K562 (cell line): ENCODE measurements around the gene VEZF1. TPM values are rescaled to one million over a fixed set of nuclear protein-coding genes. Genes with fewer than 3 reads are reported as not detected.

Experiments
- EGR1 ChIP-seq: fragments of 450-650 bp; conservative IDR thresholded peaks from 2 replicates; pipeline ENCODE4 v1.6.1; 2017; ENCODE audit warnings: mild to moderate bottlenecking
- MYBL2 ChIP-seq, 2 experiments: fragments of 450-650 bp in 1 of 2; sonication (generic) in 1 of 2; formaldehyde crosslinking in 1 of 2; IDR thresholded peaks; 2 replicates each; pipeline versions ENCODE4 v1.6.1 to v1.8.1; 2017 to 2022; ENCODE audit warnings: borderline replicate concordance in 1 of 2, inconsistent platforms in 1 of 2, low read depth in 1 of 2, mild to moderate bottlenecking in 1 of 2, missing genetic modification reagents in 1 of 2, moderate library complexity in 1 of 2
- TFAP4 ChIP-seq: sonication (generic); formaldehyde crosslinking; IDR thresholded peaks from 2 replicates; pipeline ENCODE4 v1.8.0; 2022; ENCODE audit warnings: missing genetic modification reagents, mild to moderate bottlenecking, moderate library complexity, borderline replicate concordance
- ZMIZ1 ChIP-seq, 2 experiments: fragments of 150-350 bp in 1 of 2; IDR thresholded peaks; 2 replicates each; pipeline ENCODE4 v1.6.1; 2012 to 2016; ENCODE audit warnings: low read depth in 2 of 2, low read length in 2 of 2, mild to moderate bottlenecking in 1 of 2, moderate library complexity in 1 of 2
- ZNF212 ChIP-seq: fragments of 450-650 bp; formaldehyde crosslinking; IDR thresholded peaks from 2 replicates; pipeline ENCODE4 v1.4.0; 2020; ENCODE audit warnings: mild to moderate bottlenecking
- ZNF253 ChIP-seq: fragments of 250-450 bp; sonication (Bioruptor Pico); conservative IDR thresholded peaks from 2 replicates; pipeline ENCODE4 v1.6.1; 2021; ENCODE audit warnings: mild to moderate bottlenecking
- ZNF695 ChIP-seq: fragments of 450-650 bp; formaldehyde crosslinking; IDR thresholded peaks from 2 replicates; pipeline ENCODE4 v1.4.0; 2020; ENCODE audit warnings: mild to moderate bottlenecking, moderate library complexity
- ZNF75A ChIP-seq: fragments of 450-650 bp; formaldehyde crosslinking; IDR thresholded peaks from 2 replicates; pipeline ENCODE4 v1.4.0; 2020; ENCODE audit warnings: mild to moderate bottlenecking
- polyA plus RNA-seq, 8 experiments: library from polyadenylated mRNA; depleted of rRNA in 4 of 8; stranded (reverse) in 5 of 8; unstranded in 3 of 8; fragments of >200 nt; fragmentation: Nextera tagmentation in 2 of 8; fragmentation: Illumina TruSeq in 1 of 8; extraction: Ambion mirVana in 2 of 8; extraction: Trizol in 1 of 8; gene quantifications; 2 replicates each; pipeline versions ENCODE4 v1.2.1 to v1.2.3, GENCODE V29; 2011 to 2014; ENCODE audit warnings: inconsistent platforms in 1 of 8, missing spikeins in 1 of 8
- total RNA-seq, 7 experiments: library from RNA; depleted of rRNA in 6 of 7; stranded (reverse); fragments of >200 nt in 6 of 7; fragmentation: Illumina TruSeq in 2 of 7; extraction: Trizol in 2 of 7; gene quantifications; 2 replicates each; pipeline versions ENCODE4 v1.2.1 to v1.2.3, GENCODE V29; 2011 to 2021; ENCODE audit warnings: low replicate concordance in 1 of 7
- TF ChIP-seq, protein P1 (sequence below): sonication (generic); formaldehyde crosslinking; IDR thresholded peaks from 2 replicates; pipeline ENCODE4 v1.8.1; 2023; ENCODE audit warnings: mild to moderate bottlenecking, missing genetic modification reagents
- TF ChIP-seq, protein P2 (sequence below): sonication (generic); formaldehyde crosslinking; IDR thresholded peaks from 2 replicates; pipeline ENCODE4 v1.8.0; 2023; ENCODE audit warnings: mild to moderate bottlenecking, missing genetic modification reagents
- TF ChIP-seq, protein P3 (sequence below), 2 experiments: fragments of 250-450 bp in 1 of 2; fragments of 450-650 bp in 1 of 2; sonication (Bioruptor Pico) in 1 of 2; IDR thresholded peaks; 2 replicates each; pipeline versions ENCODE4 v1.6.1 to v1.8.0; 2016 to 2021; ENCODE audit warnings: mild to moderate bottlenecking in 2 of 2, moderate library complexity in 2 of 2, missing compliant biosample characterization in 1 of 2, missing genetic modification characterization in 1 of 2
- TF ChIP-seq, protein P4 (sequence below): fragments of 250-450 bp; sonication (Bioruptor Pico); IDR thresholded peaks from 2 replicates; pipeline ENCODE4 v1.4.0; 2020

Gene VEZF1
- total and polyA plus RNA-seq, 9 of the 15 experiments (the other 6 are each of a cell fraction or from before 2014, with no cell fraction given) = 9.5 to 33.4 (median 22.1) TPM

GRCh38 chr17:57987581-57988300, at the start of gene VEZF1 (continued):
- TF ChIP-seq, protein P1, sequence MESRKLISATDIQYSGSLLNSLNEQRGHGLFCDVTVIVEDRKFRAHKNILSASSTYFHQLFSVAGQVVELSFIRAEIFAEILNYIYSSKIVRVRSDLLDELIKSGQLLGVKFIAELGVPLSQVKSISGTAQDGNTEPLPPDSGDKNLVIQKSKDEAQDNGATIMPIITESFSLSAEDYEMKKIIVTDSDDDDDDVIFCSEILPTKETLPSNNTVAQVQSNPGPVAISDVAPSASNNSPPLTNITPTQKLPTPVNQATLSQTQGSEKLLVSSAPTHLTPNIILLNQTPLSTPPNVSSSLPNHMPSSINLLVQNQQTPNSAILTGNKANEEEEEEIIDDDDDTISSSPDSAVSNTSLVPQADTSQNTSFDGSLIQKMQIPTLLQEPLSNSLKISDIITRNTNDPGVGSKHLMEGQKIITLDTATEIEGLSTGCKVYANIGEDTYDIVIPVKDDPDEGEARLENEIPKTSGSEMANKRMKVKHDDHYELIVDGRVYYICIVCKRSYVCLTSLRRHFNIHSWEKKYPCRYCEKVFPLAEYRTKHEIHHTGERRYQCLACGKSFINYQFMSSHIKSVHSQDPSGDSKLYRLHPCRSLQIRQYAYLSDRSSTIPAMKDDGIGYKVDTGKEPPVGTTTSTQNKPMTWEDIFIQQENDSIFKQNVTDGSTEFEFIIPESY (CRISPR knock-in tag) = no peak
- TF ChIP-seq ZNF75A (CRISPR knock-in tag) (no peak), TFAP4 (CRISPR knock-in tag) (peak; percentile 55; the same call in 1 of the 2 replicates), MYBL2 (IDR thresholded peaks at IDR 0.05; ENCODE audit: low read depth) (no peak), MYBL2 (CRISPR knock-in tag; IDR thresholded peaks at IDR 0.05; ENCODE audit: borderline replicate concordance) (no peak), ZNF253 (CRISPR knock-in tag) (no peak), EGR1 (peak; percentile 55), ZNF212 (CRISPR knock-in tag) (no peak), ZMIZ1 (IDR thresholded peaks at IDR 0.05; ENCODE audit: low read depth in 2 of 2, low read length in 2 of 2) (no peak), ZNF695 (no peak)
- TF ChIP-seq, protein P2, sequence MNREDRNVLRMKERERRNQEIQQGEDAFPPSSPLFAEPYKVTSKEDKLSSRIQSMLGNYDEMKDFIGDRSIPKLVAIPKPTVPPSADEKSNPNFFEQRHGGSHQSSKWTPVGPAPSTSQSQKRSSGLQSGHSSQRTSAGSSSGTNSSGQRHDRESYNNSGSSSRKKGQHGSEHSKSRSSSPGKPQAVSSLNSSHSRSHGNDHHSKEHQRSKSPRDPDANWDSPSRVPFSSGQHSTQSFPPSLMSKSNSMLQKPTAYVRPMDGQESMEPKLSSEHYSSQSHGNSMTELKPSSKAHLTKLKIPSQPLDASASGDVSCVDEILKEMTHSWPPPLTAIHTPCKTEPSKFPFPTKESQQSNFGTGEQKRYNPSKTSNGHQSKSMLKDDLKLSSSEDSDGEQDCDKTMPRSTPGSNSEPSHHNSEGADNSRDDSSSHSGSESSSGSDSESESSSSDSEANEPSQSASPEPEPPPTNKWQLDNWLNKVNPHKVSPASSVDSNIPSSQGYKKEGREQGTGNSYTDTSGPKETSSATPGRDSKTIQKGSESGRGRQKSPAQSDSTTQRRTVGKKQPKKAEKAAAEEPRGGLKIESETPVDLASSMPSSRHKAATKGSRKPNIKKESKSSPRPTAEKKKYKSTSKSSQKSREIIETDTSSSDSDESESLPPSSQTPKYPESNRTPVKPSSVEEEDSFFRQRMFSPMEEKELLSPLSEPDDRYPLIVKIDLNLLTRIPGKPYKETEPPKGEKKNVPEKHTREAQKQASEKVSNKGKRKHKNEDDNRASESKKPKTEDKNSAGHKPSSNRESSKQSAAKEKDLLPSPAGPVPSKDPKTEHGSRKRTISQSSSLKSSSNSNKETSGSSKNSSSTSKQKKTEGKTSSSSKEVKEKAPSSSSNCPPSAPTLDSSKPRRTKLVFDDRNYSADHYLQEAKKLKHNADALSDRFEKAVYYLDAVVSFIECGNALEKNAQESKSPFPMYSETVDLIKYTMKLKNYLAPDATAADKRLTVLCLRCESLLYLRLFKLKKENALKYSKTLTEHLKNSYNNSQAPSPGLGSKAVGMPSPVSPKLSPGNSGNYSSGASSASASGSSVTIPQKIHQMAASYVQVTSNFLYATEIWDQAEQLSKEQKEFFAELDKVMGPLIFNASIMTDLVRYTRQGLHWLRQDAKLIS (CRISPR knock-in tag) = peak; percentile 56
- TF ChIP-seq, protein P3, sequence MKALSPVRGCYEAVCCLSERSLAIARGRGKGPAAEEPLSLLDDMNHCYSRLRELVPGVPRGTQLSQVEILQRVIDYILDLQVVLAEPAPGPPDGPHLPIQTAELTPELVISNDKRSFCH (CRISPR knock-in tag; IDR thresholded peaks at IDR 0.05) = no peak
- TF ChIP-seq, protein P3 (tag; IDR thresholded peaks at IDR 0.05) = no peak
- TF ChIP-seq, protein P4, sequence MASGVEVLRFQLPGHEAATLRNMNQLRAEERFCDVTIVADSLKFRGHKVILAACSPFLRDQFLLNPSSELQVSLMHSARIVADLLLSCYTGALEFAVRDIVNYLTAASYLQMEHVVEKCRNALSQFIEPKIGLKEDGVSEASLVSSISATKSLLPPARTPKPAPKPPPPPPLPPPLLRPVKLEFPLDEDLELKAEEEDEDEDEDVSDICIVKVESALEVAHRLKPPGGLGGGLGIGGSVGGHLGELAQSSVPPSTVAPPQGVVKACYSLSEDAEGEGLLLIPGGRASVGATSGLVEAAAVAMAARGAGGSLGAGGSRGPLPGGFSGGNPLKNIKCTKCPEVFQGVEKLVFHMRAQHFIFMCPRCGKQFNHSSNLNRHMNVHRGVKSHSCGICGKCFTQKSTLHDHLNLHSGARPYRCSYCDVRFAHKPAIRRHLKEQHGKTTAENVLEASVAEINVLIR (CRISPR knock-in tag) = no peak
